IMR-90 (cell line): ENCODE results near the gene BEGAIN. TPM values are rescaled to one million over a fixed set of nuclear protein-coding genes. Genes with fewer than 3 reads are reported as not detected.

Experiments
- ATAC-seq: fragments of 200-7000 bp; cut with Tn5 transposase; 2 replicates; pipeline ENCODE4 v1.9.1; 2020; ENCODE audit warnings: low read depth, mild to moderate bottlenecking, moderate library complexity
- BruUV-seq: library from RNA; stranded (reverse); fragments of 400-500 nt; replicated peaks from 2 replicates; lab custom pipeline; 2021; lab: Mats Ljungman, UMichigan
- CTCF ChIA-PET: fragments of 300-600 bp; formaldehyde crosslinking; extraction: SDS; loops from one replicate; lab custom pipeline; 2021; ENCODE audit warnings: antibody characterized with exemption; lab: Yijun Ruan, JAX
- POLR2A ChIA-PET: fragments of 300-600 bp; sonication (Branson Sonifier 250); formaldehyde crosslinking; loops from one replicate; lab custom pipeline; 2022; ENCODE audit warnings: antibody characterized with exemption; ENCODE audit not compliant: unreplicated experiment; lab: Charles Lee
- DNase-seq: peaks from one replicate; pipeline ENCODE4 v3.0.0; 2013
- H2AFZ ChIP-seq: replicated peaks from 2 replicates; pipeline ENCODE3; 2013; ENCODE audit warnings: low read length, mild to moderate bottlenecking; ENCODE audit not compliant: poor library complexity
- H2AK5ac ChIP-seq: 2 replicates; pipeline ENCODE4 v1.6.1; 2013; ENCODE audit warnings: low read depth, low read length, inconsistent platforms
- H2AK9ac ChIP-seq: replicated peaks from 2 replicates; pipeline ENCODE3; 2013; ENCODE audit warnings: mild to moderate bottlenecking, low read depth, low read length, moderate library complexity; ENCODE audit not compliant: poor library complexity
- H2BK120ac ChIP-seq: 2 replicates; pipeline ENCODE4 v1.6.1; 2013; ENCODE audit warnings: low read depth, low read length, inconsistent platforms
- H2BK15ac ChIP-seq: 3 replicates; pipeline ENCODE4 v1.6.1; 2013; ENCODE audit warnings: low read depth, low read length, inconsistent platforms
- H2BK20ac ChIP-seq: 2 replicates; pipeline ENCODE4 v1.6.1; 2013; ENCODE audit warnings: low read depth, mild to moderate bottlenecking, inconsistent platforms, low read length, moderate library complexity
- H2BK5ac ChIP-seq: 2 replicates; pipeline ENCODE4 v1.6.1; 2013; ENCODE audit warnings: mild to moderate bottlenecking, low read depth, low read length, inconsistent platforms; ENCODE audit not compliant: poor library complexity, severe bottlenecking
- H3K14ac ChIP-seq: replicated peaks from 2 replicates; pipeline ENCODE4 v1.6.1; 2013; ENCODE audit warnings: low read depth, low read length, inconsistent platforms
- H3K18ac ChIP-seq: 2 replicates; pipeline ENCODE4 v1.6.1; 2013; ENCODE audit warnings: low read depth, low read length, control low read depth
- H3K23ac ChIP-seq: 2 replicates; pipeline ENCODE4 v1.6.1; 2013; ENCODE audit warnings: low read depth, low read length, inconsistent platforms
- H3K27ac ChIP-seq: 2 replicates; pipeline ENCODE4 v1.5.1; 2013; ENCODE audit warnings: mild to moderate bottlenecking, control low read depth, low read length; ENCODE audit not compliant: insufficient read depth
- H3K27me3 ChIP-seq: 2 replicates; pipeline ENCODE4 v1.6.1; 2013; ENCODE audit warnings: low read length; ENCODE audit not compliant: control insufficient read depth, insufficient read depth
- H3K36me3 ChIP-seq: 2 replicates; pipeline ENCODE4 v1.6.1; 2013; ENCODE audit warnings: low read length, mixed read lengths; ENCODE audit not compliant: control insufficient read depth, insufficient read depth
- H3K4ac ChIP-seq: 2 replicates; pipeline ENCODE4 v1.6.1; 2013; ENCODE audit warnings: low read depth, low read length, inconsistent platforms
- H3K4me1 ChIP-seq: 2 replicates; pipeline ENCODE4 v1.6.1; 2013; ENCODE audit warnings: low read length, mixed read lengths; ENCODE audit not compliant: control insufficient read depth, insufficient read depth
- H3K4me2 ChIP-seq: 2 replicates; pipeline ENCODE4 v1.6.1; 2013; ENCODE audit warnings: low read depth, mild to moderate bottlenecking, control low read depth, low read length, moderate library complexity
- H3K4me3 ChIP-seq: 2 replicates; pipeline ENCODE4 v1.5.1; 2013; ENCODE audit warnings: low read depth, mild to moderate bottlenecking, control low read depth, low read length, moderate library complexity; ENCODE audit not compliant: insufficient read depth
- H3K56ac ChIP-seq: 2 replicates; pipeline ENCODE4 v1.6.1; 2013; ENCODE audit warnings: low read length, inconsistent platforms; ENCODE audit not compliant: insufficient read depth; ENCODE audit errors: extremely low read depth
- H3K79me1 ChIP-seq, 2 experiments: 2 replicates each; pipeline ENCODE4 v1.6.1; 2013; ENCODE audit warnings: low read length in 2 of 2, inconsistent platforms in 1 of 2, low read depth in 1 of 2
- H3K9ac ChIP-seq: 2 replicates; pipeline ENCODE4 v1.6.1; 2013; ENCODE audit warnings: low read depth, low read length, control low read depth
- H3K9me1 ChIP-seq: 2 replicates; pipeline ENCODE4 v1.6.1; 2013; ENCODE audit warnings: low read length, inconsistent platforms; ENCODE audit not compliant: insufficient read depth
- H3K9me3 ChIP-seq: 2 replicates; pipeline ENCODE4 v1.6.1; 2013; ENCODE audit warnings: low read length; ENCODE audit not compliant: control insufficient read depth, insufficient read depth
- H4K20me1 ChIP-seq: 2 replicates; pipeline ENCODE4 v1.6.1; 2013; ENCODE audit warnings: low read length, inconsistent platforms; ENCODE audit not compliant: insufficient read depth
- H4K5ac ChIP-seq: 2 replicates; pipeline ENCODE4 v1.6.1; 2013; ENCODE audit warnings: mild to moderate bottlenecking, low read depth, low read length, control low read depth
- H4K8ac ChIP-seq, 2 experiments: 2 replicates each; pipeline ENCODE4 v1.6.1; 2013; ENCODE audit warnings: low read depth in 2 of 2, low read length in 2 of 2, control low read depth in 1 of 2, inconsistent platforms in 1 of 2
- H4K91ac ChIP-seq: 2 replicates; pipeline ENCODE4 v1.6.1; 2013; ENCODE audit warnings: low read depth, low read length, inconsistent platforms; ENCODE audit not compliant: insufficient read depth
- BHLHE40 ChIP-seq: fragments of 150-350 bp; IDR thresholded peaks from 2 replicates; pipeline ENCODE4 v1.6.1; 2016; ENCODE audit warnings: mild to moderate bottlenecking, low read depth, low read length
- CEBPB ChIP-seq: IDR thresholded peaks from 2 replicates; pipeline ENCODE4 v1.6.1; 2012; ENCODE audit warnings: low read depth, low read length, improper control_type of control experiment
- CHD1 ChIP-seq: IDR thresholded peaks from 2 replicates; pipeline ENCODE4 v1.6.1; 2012; ENCODE audit warnings: low read depth, low read length, improper control_type of control experiment
- MAFK ChIP-seq: IDR thresholded peaks from 2 replicates; pipeline ENCODE4 v1.6.1; 2012; ENCODE audit warnings: low read depth, low read length, improper control_type of control experiment
- MAZ ChIP-seq: IDR thresholded peaks from 2 replicates; pipeline ENCODE4 v1.6.1; 2012; ENCODE audit warnings: low read depth, mild to moderate bottlenecking, low read length, improper control_type of control experiment, moderate library complexity, borderline replicate concordance
- MXI1 ChIP-seq: IDR thresholded peaks from 2 replicates; pipeline ENCODE4 v1.6.1; 2012; ENCODE audit warnings: low read depth, mild to moderate bottlenecking, low read length, moderate library complexity, borderline replicate concordance
- NFE2L2 ChIP-seq: fragments of 150-350 bp; IDR thresholded peaks from 2 replicates; pipeline ENCODE4 v1.6.1; 2016; ENCODE audit warnings: low read depth, mild to moderate bottlenecking, low read length
- POLR2A ChIP-seq: IDR thresholded peaks from 2 replicates; pipeline ENCODE4 v1.6.1; 2012; ENCODE audit warnings: mild to moderate bottlenecking, low read depth, low read length
- RFX5 ChIP-seq: IDR thresholded peaks from 2 replicates; pipeline ENCODE4 v1.8.0; 2012; ENCODE audit warnings: low read depth, mild to moderate bottlenecking, low read length, moderate library complexity
- SMC3 ChIP-seq: fragments of 150-350 bp; IDR thresholded peaks from 2 replicates; pipeline ENCODE4 v1.6.1; 2016; ENCODE audit warnings: low read depth, mild to moderate bottlenecking, antibody characterized with exemption, low read length, moderate library complexity
- WGBS, 2 experiments: methylation state at CpG; one replicate each; pipeline versions ENCODE4 v1.1.5 to v1.1.7; 2013; ENCODE audit warnings: missing lambda C conversion rate in 2 of 2; ENCODE audit not compliant: insufficient read length in 1 of 2; ENCODE audit errors: extremely low coverage in 2 of 2; 5-methylcytosine and 5-hydroxymethylcytosine counted together
- dilution Hi-C: fragments of 300-500 bp; cut with HindIII; formaldehyde crosslinking; loops from one replicate; pipeline ENCODE4 v1.14.3; 2018; ENCODE audit warnings: low sequenced_read_pairs; ENCODE audit not compliant: unreplicated experiment
- in situ Hi-C: fragments of 300-500 bp; cut with MboI; formaldehyde crosslinking; loops from 3 replicates; pipeline ENCODE4 v1.14.3; 2019; ENCODE audit warnings: low sequenced_read_pairs, inconsistent platforms, mixed read lengths
- intact Hi-C: fragments of 100-400 bp; cut with micrococcal nuclease; formaldehyde crosslinking; loops from 2 replicates; pipeline ENCODE4 v1.10.0; 2022
- polyA plus RNA-seq, 3 experiments: library from polyadenylated mRNA; depleted of rRNA; stranded (reverse); fragments of >200 nt; gene quantifications; 2 replicates each; pipeline ENCODE4 v1.2.3, GENCODE V29; 2012; ENCODE audit warnings: low replicate concordance in 1 of 3
- total RNA-seq: library from RNA; depleted of rRNA; stranded (reverse); fragments of >200 nt; gene quantifications from 2 replicates; pipeline ENCODE4 v1.2.3, GENCODE V29; 2012
- TF ChIP-seq, protein P1 (sequence below): fragments of 150-350 bp; IDR thresholded peaks from 2 replicates; pipeline ENCODE4 v1.6.1; 2016; ENCODE audit warnings: low read depth, mild to moderate bottlenecking, low read length, moderate library complexity, borderline replicate concordance
- TF ChIP-seq, protein P2 (sequence below): conservative IDR thresholded peaks from 2 replicates; pipeline ENCODE4 v1.5.1; 2012; ENCODE audit warnings: mild to moderate bottlenecking, low read depth, low read length, improper control_type of control experiment

The BEGAIN gene
- total and polyA plus RNA-seq, 2 of the 4 experiments (the other 2 are of a cell fraction): 0.18 to 0.99 TPM

DNA sequence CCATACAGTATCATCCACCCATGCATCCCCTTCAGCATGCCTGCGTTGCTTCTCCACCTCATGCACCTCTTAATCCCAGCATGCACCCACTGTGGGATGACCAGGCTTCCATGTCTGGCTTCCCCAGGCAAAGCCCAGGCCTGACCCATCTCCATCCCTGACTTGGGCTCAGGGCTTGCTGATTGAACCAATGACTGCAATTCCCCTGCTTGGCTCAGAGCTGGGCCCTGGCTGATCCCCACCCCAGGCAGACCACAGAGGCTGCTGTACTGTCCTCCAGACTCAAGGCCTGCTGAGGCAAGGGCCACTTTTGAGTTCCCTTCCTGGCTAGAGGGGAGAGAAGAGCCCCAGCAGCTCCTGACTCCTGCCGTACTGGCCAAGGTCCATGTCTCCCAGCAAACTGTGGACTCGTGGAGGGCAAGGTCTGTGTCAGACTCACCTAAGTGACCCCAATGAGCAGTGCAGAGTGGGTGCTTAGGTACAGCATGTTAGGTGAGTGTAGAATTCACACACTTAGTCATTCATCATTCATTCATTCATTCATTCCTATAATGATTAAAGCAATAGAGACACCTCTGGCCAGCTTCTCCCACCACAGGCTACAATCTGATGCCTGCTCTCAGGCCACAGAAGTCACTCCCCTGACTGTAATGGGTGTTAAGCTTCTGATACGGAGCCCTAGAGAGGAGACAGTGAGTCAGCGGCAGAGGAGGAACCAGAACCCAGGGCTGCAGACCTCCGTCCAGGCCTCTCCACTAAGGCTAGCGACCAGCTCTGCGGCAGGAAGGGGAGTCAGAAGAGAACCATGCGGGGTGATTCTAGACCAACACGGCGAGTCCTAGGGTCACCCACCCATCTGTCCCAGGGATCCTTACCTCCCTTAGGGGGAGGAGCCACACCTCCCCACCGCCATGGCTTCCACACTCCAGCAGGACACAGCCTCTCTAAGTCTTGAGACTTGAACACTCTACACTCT is 2.9 kb downstream of the BEGAIN start:
- no peak overlapping the region for H2BK120ac ChIP-seq
- H3K18ac ChIP-seq: no peak overlapping the region
- no peak overlapping the region for H4K91ac ChIP-seq
- no peak overlapping the region for H2BK5ac ChIP-seq
- TF ChIP-seq MAFK: no peak
- TF ChIP-seq MAZ: no peak
- no peak for TF ChIP-seq CHD1
- TF ChIP-seq NFE2L2: no peak
- no peak for TF ChIP-seq POLR2A
- TF ChIP-seq CEBPB: no peak
- TF ChIP-seq MXI1: no peak
- TF ChIP-seq SMC3: no peak
- TF ChIP-seq, protein P1, sequence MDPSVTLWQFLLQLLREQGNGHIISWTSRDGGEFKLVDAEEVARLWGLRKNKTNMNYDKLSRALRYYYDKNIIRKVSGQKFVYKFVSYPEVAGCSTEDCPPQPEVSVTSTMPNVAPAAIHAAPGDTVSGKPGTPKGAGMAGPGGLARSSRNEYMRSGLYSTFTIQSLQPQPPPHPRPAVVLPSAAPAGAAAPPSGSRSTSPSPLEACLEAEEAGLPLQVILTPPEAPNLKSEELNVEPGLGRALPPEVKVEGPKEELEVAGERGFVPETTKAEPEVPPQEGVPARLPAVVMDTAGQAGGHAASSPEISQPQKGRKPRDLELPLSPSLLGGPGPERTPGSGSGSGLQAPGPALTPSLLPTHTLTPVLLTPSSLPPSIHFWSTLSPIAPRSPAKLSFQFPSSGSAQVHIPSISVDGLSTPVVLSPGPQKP: no peak
- TF ChIP-seq BHLHE40: no peak
- no peak for TF ChIP-seq RFX5
- TF ChIP-seq, protein P2, sequence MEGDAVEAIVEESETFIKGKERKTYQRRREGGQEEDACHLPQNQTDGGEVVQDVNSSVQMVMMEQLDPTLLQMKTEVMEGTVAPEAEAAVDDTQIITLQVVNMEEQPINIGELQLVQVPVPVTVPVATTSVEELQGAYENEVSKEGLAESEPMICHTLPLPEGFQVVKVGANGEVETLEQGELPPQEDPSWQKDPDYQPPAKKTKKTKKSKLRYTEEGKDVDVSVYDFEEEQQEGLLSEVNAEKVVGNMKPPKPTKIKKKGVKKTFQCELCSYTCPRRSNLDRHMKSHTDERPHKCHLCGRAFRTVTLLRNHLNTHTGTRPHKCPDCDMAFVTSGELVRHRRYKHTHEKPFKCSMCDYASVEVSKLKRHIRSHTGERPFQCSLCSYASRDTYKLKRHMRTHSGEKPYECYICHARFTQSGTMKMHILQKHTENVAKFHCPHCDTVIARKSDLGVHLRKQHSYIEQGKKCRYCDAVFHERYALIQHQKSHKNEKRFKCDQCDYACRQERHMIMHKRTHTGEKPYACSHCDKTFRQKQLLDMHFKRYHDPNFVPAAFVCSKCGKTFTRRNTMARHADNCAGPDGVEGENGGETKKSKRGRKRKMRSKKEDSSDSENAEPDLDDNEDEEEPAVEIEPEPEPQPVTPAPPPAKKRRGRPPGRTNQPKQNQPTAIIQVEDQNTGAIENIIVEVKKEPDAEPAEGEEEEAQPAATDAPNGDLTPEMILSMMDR: no peak
- H3K14ac ChIP-seq: no peak overlapping the region
- H2AK9ac ChIP-seq: no peak overlapping the region
- WGBS, 2 experiments: no CpG with 5 or more reads among the region's 12 CpGs
- H2AFZ ChIP-seq: peak overlapping the region; percentile 43
- H4K20me1 ChIP-seq: no peaks in the 10 kb centered on the region
- dilution Hi-C loops: no loop called here
- DNase-seq (no peak), ATAC-seq (no peak)
- no peak overlapping the region for H3K9ac ChIP-seq
- no peak overlapping the region for H3K4ac ChIP-seq
- H2AK5ac ChIP-seq: no peak overlapping the region
- intact Hi-C loops: no loop called here
- no peaks in the 10 kb centered on the region for H3K9me1 ChIP-seq
- no peaks in the 10 kb centered on the region for H3K79me1 ChIP-seq
- H3K27me3 ChIP-seq: peaks cover 39% of the 10 kb centered on the region
- no peak overlapping the region for H3K4me2 ChIP-seq
- no peak overlapping the region for H3K23ac ChIP-seq
- POLR2A ChIA-PET: no interaction called here
- H2BK15ac ChIP-seq: no peak overlapping the region
- in situ Hi-C loops: no loop called here
- H2BK20ac ChIP-seq: no peak overlapping the region
- CTCF ChIA-PET: no interaction called here
- no peaks in the 10 kb centered on the region for H3K4me1 ChIP-seq
- no peaks in the 10 kb centered on the region for H3K36me3 ChIP-seq
- no peaks in the 10 kb centered on the region for H3K9me3 ChIP-seq
- no TSS peak for BruUV-seq
- no peak overlapping the region for H4K5ac ChIP-seq
- no peak overlapping the region for H3K4me3 ChIP-seq
- no peak overlapping the region for H4K8ac ChIP-seq
- H3K56ac ChIP-seq: no peak overlapping the region
- no peak overlapping the region for H3K27ac ChIP-seq
